ENCODE results near the gene HOXD8.

The HOXD8 gene

DNA sequence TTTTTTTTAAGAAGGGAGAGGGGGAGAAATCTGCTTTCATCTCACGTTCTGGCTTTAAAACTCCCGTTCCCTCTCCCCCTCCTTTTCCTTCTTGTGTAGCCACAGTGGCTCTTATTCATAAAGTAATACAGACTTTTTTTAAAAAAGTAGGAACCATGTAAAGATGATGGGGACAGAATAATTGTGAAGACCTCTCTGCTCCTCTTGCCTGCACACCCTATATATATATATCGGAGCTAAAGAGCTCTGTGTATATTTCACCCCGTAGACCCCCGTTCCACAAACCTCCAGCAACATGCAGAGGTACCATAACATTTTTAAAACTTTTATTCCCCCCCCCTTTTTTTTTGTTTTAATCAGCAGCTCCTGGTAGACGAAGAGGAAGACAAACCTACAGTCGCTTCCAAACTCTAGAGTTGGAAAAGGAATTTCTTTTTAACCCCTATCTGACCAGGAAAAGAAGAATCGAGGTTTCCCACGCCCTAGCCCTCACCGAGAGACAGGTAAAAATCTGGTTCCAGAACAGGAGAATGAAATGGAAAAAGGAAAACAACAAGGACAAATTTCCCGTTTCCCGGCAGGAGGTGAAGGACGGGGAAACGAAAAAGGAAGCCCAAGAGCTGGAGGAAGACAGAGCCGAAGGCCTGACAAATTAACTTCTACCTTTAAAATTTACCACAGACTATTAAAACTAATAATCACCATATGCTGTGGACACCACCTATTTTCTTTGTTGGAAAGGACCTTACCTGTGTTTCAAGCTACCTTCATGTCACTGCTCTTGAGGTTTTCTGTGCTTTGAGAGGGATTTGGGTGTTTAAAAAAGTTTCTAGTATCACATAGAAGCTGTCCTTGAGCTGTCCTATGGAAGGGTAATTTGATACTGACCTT lies 1.7 kb downstream of the HOXD8 start:
- DNase-seq, result peak; percentile 26

- no peak for DNase-seq
Observed at GRCh38 chr2:176131848-176132158, 2.3 kb downstream of the HOXD8 start.

DNA sequence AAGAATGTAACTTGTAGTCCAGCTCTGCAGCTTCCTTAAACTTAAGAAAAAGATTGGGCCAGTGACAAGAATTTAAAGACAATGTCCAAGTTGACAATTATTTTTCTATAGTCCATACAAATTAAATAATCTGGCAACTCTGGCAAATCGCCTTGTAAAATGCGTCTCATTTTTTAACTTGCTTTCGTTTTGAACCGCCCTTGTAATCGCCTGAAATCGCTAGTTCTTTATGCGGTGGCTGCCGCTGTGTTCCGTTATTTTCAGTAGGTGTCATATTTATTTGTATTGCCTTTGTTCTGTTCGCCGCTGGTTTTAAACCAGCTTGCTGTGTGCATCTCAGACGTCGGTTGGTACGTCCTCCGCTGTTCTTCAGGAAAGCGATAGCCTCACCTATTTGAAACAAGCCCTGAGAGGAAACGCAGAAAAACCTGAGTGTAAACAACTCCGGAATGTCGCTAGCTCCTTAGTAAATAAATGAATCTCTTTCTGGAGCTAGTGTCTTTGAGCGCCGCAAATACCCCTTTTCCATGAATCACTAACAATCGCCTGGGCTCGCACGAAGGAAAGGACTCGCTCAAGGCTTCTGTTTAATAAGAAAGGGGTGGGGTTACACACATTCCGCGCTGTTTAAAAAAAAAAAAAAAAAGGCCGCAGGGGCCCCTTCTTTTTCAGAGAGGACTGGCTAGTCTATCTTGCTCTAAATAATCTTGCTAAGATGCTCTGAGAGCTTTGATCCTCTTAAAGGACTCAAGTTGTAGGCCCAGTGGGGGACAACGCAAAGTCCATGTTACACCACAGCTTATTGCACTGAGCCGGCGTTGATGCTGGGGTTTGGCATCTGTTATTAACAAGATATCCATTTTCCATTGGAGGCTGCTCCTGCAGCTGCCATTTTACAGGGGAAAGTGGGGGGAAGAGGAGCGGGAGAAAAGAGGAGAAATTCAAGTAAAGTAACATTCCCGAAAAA lies 3.0 kb downstream of the HOXD8 start:
- DNase-seq, result peak; percentile 52

DNA sequence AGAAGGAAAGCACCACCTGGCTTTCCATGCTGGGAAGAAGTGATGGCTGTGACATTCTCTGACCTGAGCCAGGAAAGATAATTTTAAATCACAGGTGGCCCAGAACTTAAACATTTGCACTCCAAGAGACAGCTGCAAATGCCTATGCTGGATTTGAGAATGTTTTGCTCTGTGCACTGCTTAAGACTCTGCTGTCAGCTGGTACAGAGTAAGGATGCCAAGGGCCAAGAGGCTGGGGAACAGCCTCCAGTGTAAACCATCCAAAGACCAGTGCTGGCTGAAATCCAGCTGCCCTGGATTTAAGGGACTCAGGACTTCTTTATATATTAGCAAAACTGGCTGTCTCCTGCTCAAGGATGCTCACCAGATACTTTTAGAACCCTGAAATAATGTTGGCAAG lies 3.9 kb downstream of the HOXD8 start:
- no peak for DNase-seq

GRCh38 chr2:176134035-176134434 lies 4.5 kb downstream of the HOXD8 start:
- DNase-seq, result no peak

GRCh38 chr2:176135035-176135440 lies 5.5 kb downstream of the HOXD8 start:
- DNase-seq, result peak; percentile 57

DNA sequence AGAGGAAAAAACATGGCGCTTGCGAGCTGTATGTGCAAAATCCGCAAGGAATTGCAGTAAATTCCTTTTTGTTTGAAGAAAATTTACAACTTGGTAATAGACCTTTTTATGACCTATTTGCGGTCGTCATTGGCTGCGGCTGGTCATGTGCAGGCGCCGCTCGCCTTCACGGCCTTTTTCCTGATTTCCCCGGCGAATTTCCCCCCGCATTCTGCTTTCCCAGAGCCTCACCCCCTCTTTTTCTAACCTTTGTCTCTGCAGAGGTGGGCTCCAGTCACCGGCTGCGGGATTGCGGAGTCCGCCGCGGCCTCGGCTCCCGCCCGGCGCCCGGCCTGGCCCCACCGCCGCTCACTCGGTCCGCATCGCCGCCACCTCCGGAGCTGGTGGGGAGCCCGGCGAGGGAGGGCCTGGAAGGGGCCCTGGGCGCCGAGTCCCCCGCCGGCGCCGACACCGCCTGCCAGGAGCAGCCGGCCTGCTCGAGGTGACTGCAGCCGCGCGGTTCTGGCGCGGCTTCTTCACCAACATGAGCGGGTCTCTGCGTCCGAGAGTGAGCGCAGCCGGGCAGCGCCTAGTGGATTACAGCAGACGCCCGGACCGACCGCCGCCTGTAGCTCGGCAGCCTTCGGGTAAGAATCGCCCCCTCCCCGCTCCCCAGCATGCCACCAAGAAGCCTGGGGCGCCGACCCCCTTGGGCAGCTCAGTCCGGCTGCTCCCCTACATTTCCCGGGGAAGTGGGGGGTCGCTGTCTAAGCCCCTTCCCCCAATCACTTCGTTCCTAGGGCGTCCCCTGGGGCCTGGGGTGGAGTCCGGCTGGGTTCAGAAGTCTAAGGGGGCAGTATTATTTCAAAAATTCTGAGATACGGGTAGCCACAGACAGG lies 7.1 kb downstream of the HOXD8 start:
- DNase-seq, result peak; percentile 57

DNA sequence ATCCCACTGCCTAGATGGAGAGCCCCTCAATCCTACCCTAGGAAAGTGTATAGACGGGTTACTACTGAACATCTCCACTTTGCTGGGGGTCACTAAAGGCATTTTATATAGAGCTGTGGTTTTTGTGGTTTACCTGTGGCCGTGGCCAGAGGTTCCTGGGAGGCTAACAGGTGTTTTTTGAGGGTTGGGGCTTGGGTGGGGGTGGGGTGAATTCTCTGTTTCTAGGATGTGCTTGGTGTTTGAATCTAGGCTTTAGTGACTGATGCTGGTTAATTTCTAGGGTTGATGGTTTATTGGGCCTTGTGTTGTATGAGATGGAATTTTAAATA lies 7.7 kb downstream of the HOXD8 start:
- peak; percentile 62 for DNase-seq

- no peak for DNase-seq
Observed at GRCh38 chr2:176137906-176138305, 8.4 kb downstream of the HOXD8 start.

DNA sequence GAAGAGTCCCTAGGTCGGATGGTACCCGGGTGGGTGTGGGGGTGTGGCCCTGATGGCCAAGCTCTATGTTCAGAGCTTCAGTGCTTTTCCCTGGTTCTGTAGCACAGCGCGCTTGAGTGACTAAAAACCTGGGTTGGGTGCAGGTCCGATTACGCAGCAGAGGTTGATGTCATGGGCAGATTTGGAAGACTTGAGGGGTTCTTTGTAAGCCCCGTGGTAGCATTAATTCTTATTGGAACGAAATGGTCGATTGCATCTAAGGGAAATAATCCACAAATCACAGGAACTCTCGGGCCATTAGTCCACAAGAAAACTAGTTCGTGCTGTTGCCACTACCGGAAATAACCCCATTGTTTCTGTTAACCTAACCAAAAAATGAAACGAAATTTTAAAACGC lies 9.0 kb downstream of the HOXD8 start:
- DNase-seq, result peak; percentile 25

- DNase-seq, result no peak
Observed at GRCh38 chr2:176138923-176139660, 9.6 kb downstream of the HOXD8 start.

GRCh38 chr2:176139661-176140512 lies 10.4 kb downstream of the HOXD8 start:
- no peak for DNase-seq

- DNase-seq, result no peak
Observed at GRCh38 chr2:176140513-176141317, 11.2 kb downstream of the HOXD8 start.

GRCh38 chr2:176142281-176142680 lies 12.8 kb downstream of the HOXD8 start:
- DNase-seq, result no peak

GRCh38 chr2:176145085-176145969 lies 15.8 kb downstream of the HOXD8 start:
- no peak for DNase-seq

DNA sequence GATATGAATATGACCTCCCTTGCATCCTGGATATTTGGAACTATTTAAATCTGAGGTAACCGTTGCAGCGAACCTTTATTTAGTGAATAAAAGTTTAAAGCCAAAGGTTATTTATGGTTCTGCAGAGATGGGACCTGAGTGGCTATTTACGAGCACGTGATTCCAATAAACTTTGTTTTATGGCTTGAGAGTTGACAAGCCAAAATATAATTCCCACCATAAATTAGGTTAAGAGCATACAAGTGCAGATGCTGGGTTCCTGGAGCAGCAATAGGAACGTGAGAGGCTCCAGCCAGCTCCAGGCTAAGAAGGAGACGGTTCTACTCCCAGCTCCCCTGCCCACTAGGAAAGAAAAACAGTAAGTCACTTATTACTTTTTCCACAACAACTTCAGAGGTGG lies 16.6 kb downstream of the HOXD8 start:
- DNase-seq, result no peak

- no peak for DNase-seq
Observed at GRCh38 chr2:176146645-176147044, 17.1 kb downstream of the HOXD8 start.

DNA sequence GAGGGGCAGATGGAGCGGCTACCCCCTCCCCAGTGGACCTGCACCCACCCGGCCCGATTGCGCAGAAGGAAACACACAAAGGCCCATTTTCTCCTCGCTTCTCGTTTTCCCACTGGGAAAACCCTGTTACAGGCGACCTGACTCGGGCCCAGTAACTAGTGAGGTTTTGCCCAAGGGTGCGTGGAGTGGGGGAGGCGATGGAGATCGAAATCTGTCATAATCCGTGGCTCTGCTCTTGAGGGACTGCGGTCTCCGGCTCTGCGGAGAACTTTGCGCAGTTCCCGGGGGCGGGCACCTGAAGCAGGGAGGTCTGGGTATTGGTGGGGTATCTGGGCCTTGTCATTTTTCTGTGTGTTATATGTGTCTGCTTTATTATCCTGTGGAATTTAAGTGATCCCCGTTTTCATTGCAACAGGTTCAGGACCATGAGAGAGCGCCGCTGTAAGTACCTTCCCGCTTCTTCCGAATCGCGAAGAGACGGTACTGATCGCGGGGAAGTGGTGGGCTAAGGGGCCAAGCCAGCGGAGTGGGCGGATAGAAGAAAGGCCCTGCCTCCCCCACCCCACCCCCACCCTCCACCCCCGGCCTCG lies 17.8 kb downstream of the HOXD8 start:
- DNase-seq, result no peak

Measured in NCI-H748 treated with DMSO at 0.1 percent for 48 hours (cell line).